Activated CD8-positive, alpha-beta memory T cell treated with anti-CD3 and anti-CD28 coated beads for 36 hours (primary cell): ENCODE measurements around the gene AOAH. TPM values are rescaled to one million over a fixed set of nuclear protein-coding genes. Genes with fewer than 3 reads are reported as not detected.
"Not testable (repeated sequence)": the region's sequence is repeated elsewhere in the genome, so short reads cannot be mapped to it uniquely, and the experiment has no call there.

Experiments
- CTCF ChIA-PET: fragments of 350-600 bp; sonication (Branson Sonifier 250); formaldehyde crosslinking; loops from one replicate; lab custom pipeline; 2021; ENCODE audit warnings: antibody characterized with exemption; lab: Charles Lee
- POLR2A ChIA-PET: fragments of 350-600 bp; sonication (Branson Sonifier 250); formaldehyde crosslinking; loops from one replicate; lab custom pipeline; 2021; ENCODE audit warnings: antibody characterized with exemption; lab: Charles Lee
- total RNA-seq, 2 experiments: library from RNA; stranded (reverse); gene quantifications; one replicate each; pipeline ENCODE4 v1.2.3, GENCODE V29; 2021

Gene AOAH
- total RNA-seq, 2 experiments from 2014 or later = 17.4 to 22.5 TPM

DNA sequence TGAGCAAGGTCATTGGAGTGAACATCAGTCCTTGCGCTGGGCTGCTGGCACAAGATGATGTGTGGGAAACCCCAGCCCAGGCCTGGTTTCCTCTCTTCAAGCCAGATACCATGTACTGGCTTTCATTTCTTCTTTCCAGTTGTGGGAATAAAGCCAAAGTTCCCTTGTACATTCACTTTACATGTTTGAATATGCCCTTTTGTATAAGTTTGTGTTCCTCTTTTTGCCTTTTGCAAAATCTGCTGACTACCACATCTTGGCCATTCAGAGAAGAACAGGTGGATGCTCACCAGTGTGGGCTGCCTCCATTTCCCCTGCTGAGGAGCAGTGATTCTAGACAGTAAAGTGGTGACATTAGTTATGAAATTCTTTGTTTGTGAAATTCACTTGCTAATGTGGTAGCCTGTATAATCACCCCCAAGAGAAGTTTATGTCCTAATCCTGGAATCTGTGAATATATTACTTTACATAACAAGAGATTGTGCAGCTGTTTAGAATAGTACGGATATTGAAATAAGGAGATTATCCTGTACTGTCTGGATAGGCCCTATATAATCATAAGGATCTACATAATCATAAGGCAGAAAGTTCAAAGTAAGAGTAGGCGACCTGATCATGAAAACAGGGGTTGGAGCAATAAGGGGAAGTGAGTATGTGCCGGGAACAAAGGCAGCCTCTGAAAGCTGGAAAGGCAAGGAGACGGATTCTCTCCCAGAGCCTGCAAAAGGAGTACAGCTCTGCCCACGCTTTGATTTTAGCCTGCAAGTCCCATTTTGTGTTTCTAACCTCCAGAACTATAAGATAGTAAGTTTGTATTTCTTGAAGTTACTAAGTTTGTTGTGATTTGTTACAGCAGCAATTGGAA lies 18.8 kb upstream of the AOAH start:
- ChIA-PET CTCF (no interaction called here), POLR2A (no interaction called here)

DNA sequence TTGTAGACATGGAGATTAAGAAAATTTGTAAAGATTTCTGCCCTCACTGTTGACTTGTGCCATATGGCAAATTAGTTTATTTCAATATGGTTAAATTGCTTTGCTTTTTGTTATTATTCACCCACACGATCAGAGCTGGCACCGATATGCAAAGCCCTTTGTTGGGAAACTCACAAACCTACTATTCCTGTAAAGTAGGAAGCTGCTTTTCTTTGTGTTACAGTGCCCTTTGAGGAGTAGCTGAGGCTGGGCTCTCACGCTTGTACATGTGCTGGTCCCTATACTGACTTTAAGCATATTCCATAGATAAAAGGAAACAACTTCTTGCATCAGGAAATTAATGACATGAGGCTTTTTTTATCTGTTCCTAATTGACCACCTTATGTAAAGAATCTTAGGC lies 17.6 kb upstream of the AOAH start:
- ChIA-PET POLR2A (no interaction called here), CTCF (no interaction called here)

DNA sequence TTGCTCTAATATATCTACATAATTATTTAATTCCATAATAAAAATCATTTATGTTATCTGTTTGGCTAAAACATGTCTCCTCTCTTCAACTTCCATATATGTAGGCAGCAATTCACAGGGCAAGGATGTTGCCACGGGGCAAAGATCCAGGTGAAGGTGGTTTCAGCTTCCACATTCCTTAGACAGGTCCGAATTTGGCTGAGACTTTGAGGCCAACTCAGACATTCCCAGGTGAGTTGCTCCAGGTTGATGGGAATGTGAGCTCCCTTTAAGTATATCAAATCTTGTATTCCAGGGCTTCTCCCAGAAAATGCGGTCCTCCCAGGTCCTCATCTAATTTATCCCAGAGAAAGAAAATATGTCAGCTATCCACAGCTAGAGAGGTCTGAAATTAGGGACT lies 15.1 kb upstream of the AOAH start:
- CTCF ChIA-PET = interaction anchor here (0.9 kb wide), 1 partner anchor 443 kb away, joined by 3 read pairs; no protein-coding TSS in a partner anchor
- POLR2A ChIA-PET = no interaction called here

DNA sequence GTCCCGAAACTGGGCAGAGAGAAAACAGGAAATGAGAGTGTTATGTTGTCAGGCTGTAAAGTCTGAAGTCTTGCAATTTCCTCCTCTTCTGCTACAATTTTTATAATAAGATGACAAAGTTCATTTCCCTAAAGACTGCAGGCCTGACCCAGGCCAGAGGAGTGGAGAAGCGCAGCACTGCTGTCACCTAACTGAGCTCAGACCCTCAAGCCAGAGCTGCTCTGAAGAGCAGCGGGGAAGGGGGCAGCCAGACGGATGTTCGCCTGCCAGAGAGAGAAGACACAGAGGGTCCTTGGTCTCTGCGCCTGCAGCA lies 12.6 kb upstream of the AOAH start:
- ChIA-PET CTCF (no interaction called here), POLR2A (no interaction called here)

DNA sequence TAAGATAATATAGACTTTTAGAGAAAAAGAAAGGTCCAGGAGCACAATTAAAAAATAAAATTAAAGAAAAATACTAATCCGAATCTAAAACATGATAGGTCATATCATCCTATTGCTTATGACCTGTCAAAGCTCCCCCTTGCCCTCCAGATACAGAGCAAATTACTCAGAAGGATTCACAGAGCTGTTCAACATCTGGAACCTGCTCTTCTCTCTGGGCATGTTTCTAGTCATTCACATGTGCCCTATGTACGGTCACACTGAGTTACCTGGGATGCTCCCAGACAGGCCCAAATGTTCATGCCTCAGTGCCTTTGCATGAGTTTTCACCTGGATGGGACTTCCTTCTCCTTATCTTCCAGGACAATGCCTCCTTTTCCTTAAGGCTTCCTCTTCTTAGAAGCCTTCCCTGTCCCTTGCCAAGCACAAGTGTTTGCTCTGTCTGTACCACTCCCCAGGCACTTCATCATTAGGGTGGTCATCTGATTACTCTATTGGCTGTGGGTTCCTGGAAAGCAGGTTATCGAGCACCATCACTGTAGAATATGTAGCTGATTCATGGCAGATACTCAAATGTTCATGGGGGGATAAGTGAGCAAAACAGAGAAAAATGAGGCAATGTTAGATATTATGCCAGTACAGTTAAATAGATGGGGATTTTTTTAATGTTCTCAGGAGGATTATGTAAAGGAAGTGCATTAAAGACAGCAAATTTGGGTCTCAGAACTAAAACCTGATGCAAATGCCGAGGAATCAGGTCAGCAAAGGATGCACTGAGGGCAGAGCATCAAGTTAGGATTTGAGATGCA lies 12.0 kb upstream of the AOAH start:
- CTCF ChIA-PET = interaction anchor here (0.6 to 1.8 kb wide), 2 partner anchors 11 to 28 kb away, joined by 5 read pairs; no protein-coding TSS in a partner anchor
- POLR2A ChIA-PET = interaction anchor here (0.9 kb wide), 1 partner anchor 9 kb away, joined by 3 read pairs; no protein-coding TSS in a partner anchor

DNA sequence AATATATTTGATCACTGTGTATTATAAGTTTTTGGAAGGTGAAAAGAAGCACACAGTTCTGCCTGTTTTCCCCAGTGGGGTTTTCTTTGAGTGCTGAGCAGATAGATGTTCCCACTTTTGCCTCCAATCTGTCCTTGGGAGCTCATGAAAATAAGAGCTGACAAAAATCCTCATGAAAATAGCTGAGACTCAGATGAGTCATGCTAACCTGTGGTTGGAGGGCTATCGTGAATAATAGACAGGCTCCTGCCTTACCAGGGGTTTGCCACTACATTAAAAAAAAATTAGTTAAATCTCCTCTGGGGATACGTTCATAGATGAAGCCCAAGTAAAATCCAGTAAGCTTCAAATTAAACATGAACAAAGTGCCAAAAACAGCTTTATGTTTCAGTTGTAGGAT lies 10.9 kb upstream of the AOAH start:
- ChIA-PET POLR2A (interaction anchor here (0.9 kb wide), 1 partner anchor 8 kb away, joined by 3 read pairs; no protein-coding TSS in a partner anchor), CTCF (interaction anchor here (1.8 kb wide), 1 partner anchor 12 kb away, joined by 5 read pairs; no protein-coding TSS in a partner anchor)

- POLR2A ChIA-PET = no interaction called here
- CTCF ChIA-PET = interaction anchor here (1.8 kb wide), 1 partner anchor 13 kb away, joined by 5 read pairs; no protein-coding TSS in a partner anchor
Observed at GRCh38 chr7:36734731-36735130, 10.4 kb upstream of the AOAH start.

GRCh38 chr7:36733411-36733810 lies 9.1 kb upstream of the AOAH start:
- CTCF ChIA-PET = no interaction called here
- POLR2A ChIA-PET = no interaction called here

DNA sequence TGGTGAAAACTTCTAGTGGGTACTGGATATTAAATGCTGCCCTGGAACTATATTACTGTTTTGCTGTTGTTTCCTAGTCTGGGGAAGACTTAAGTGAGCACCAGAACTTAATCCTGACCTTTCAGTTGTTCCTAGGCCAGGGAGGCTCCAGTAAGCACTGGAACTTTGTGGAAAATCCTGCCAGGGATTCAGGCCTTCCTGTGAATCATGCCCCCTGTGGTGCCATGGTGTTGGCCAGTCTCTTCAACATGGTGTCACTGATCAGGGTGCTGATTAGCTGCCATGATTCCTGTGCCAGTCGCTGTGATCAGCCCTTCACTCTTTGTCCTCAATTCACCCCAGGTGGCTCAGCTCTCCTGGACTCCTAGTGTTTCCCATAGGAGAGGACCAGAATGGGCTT lies 8.5 kb upstream of the AOAH start:
- POLR2A ChIA-PET = no interaction called here
- CTCF ChIA-PET = interaction anchor here (1.4 kb wide), 1 partner anchor 63 kb away, joined by 3 read pairs; no protein-coding TSS in a partner anchor

DNA sequence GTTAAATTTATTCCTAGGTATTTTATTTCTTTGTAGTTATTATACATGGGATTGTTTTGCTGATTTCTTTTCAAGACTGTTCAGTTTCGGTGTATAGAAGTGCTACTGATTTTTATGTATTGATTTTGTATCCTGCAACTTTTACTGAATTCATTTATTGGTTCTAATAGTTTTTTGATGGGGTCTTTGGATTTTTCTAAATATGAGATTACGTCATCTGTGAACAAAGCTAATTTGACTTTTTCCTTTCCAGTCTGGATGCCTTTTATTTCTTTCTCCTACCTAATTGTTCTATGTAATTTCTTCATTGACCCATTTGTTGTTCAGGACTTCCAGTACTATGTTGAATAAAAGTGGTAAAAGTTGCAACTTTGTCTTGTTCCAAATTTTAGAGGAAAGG lies 5.8 kb upstream of the AOAH start:
- CTCF ChIA-PET = interaction anchor here (0.7 kb wide), 1 partner anchor 472 kb away, joined by 4 read pairs; no protein-coding TSS in a partner anchor
- POLR2A ChIA-PET = no interaction called here

DNA sequence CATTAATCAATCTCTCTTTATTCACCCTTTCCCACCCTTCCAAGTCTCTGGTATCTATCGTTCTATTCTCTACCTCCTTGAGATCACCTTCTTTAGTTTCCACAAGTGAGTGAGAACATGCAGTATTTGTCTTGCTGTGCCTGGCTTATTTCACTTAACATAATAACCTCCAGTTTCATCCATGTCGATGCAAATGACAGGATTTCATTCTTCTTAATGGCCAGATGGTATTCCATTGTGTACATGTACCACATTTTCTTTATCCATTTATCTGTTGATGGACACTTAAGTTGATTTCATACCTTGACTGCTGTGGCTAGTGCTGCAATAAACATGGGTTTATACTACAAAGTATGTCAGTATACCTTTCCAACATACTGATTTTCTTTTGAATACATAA lies 3.8 kb upstream of the AOAH start:
- POLR2A ChIA-PET = no interaction called here
- CTCF ChIA-PET = no interaction called here

- CTCF ChIA-PET = interaction anchor here (0.6 to 1.0 kb wide), 4 partner anchors 10 to 155 kb away, joined by 3 to 4 read pairs (median 3); no protein-coding TSS in a partner anchor
Observed at GRCh38 chr7:36726806-36727503, 2.7 kb upstream of the AOAH start.

DNA sequence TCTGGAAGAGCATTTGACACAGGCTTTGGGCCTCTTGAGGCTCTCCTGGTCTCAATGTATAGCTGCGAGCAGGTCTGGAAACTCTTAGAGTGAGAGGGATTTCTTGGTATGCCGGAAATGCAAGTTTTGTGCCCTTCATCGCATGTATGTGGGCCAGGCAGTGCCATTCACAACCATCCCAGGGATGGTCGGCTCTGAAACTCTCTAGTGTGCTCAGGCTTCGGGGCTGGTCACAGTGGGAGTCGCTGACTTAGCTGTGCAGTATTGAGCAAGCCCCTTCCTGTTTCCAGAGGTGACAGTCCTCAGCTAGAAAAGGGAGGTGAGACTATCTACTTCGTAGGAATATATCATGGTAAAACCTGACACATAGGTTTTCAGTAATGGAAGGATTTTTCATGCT lies 2.0 kb upstream of the AOAH start:
- CTCF ChIA-PET = interaction anchor here (0.6 to 1.0 kb wide), 3 partner anchors 14 to 156 kb away, joined by 3 read pairs; no protein-coding TSS in a partner anchor
- POLR2A ChIA-PET = interaction anchor here (1.1 to 1.2 kb wide), 2 partner anchors 9 to 56 kb away, joined by 3 to 10 read pairs; no protein-coding TSS in a partner anchor

More at GRCh38 chr7:36726806-36727503, 2.7 kb upstream of the AOAH start:
- POLR2A ChIA-PET = interaction anchor here (0.6 to 1.2 kb wide), 4 partner anchors 9 to 250 kb away, joined by 3 to 10 read pairs (median 4); no protein-coding TSS in a partner anchor

DNA sequence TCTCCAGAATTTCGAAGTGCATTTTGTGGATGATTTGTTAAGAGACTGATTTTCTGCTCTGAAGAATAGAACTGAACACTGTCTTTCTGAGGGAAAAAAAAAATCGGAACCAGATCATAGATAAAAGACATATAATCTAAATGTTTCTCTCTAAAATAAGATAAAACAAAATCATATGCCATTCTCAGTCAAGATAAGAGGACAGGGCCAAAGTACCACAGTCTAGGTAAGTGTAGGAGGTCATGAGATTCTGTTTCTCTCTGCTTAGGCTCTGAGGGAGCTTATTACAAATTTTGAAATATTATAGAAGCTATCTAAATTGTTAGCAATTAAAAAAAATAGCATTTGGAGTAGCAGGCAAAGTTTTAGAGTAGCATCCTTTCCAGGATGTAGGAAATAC lies 702 bp upstream of the AOAH start:
- POLR2A ChIA-PET = interaction anchor here (0.7 kb wide), 1 partner anchor 220 kb away, joined by 3 read pairs; no protein-coding TSS in a partner anchor
- CTCF ChIA-PET = interaction anchor here (1.4 kb wide), 1 partner anchor 18 kb away, joined by 4 read pairs; no protein-coding TSS in a partner anchor

- POLR2A ChIA-PET = no interaction called here
- CTCF ChIA-PET = no interaction called here
Observed at GRCh38 chr7:36723291-36723690, 1.0 kb downstream of the AOAH start.

DNA sequence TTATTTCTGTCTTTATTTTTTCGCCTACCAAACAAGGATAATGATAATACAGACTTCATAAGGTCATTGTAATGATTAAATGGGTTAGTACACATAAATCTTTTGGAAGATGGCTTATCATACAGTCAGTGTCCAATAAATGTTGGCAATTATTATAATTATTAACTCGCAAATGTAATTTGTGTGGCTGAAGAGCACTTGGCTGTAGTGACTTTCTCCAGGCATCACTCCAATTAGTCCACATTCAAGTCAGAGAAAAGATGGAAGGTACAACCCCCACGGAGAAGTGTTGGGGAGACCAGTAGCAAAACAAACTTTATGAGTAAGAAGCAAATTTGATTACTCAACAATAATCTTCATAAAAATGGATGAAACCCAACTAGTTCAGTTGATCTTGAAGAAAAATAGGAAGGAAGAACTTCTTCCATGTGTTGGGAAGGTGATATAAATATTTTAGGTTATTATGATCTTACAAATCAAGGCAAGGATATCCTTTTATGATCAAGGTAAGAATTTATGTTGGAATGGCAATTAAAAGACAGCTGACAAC lies 5.1 kb downstream of the AOAH start:
- ChIA-PET POLR2A (no interaction called here), CTCF (no interaction called here)

DNA sequence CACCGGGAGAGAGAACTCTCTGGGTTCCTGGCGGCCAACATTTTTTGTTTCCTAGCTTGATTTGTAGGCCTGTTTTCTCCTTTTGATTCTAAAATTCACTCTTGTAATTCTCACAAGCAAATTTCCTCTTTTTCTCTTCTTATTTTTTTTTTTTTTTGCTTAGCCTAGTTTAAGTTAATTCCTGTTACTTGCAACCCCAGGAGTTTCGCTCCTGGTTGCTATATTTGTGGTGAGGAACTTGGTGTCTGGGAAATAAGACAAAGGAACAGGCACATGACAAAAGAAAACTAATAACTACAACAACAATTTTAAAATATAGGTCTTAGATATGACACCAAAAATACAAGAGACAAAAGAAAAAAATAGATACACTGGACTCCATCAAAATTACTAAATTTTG lies 6.7 kb downstream of the AOAH start:
- ChIA-PET CTCF (interaction anchor here (0.7 kb wide), 1 partner anchor 10 kb away, joined by 4 read pairs; no protein-coding TSS in a partner anchor), POLR2A (no interaction called here)

DNA sequence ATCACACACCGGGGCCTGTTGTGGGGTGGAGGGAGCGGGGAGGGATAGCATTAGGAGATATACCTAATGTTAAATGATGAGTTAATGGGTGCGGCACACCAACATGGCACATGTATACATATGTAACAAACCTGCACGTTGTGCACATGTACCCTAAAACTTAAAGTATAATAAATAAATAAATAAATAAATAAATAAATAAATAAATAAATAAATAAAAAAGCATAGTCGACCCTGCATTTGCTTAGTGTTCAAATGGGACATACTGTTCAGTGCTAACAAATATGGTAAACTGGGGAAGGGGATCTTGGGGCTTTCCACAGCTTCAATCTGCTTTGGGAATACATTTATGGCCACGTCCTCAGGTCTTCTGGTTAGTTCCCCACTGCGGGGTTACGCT lies 7.5 kb downstream of the AOAH start:
- POLR2A ChIA-PET = not testable (repeated sequence)
- CTCF ChIA-PET = interaction anchor here (0.7 kb wide), 1 partner anchor 11 kb away, joined by 4 read pairs; no protein-coding TSS in a partner anchor
